ENCODE measurements around the gene SH3RF3. TPM values are rescaled to one million over a fixed set of nuclear protein-coding genes. Genes with fewer than 3 reads are reported as not detected.

Gene SH3RF3
- total RNA-seq, 6 donors from 2014 or later: 4.1 to 21.0 (median 8.0) TPM

- no peaks in the 10 kb centered on the region for H3K9me3 ChIP-seq
- no peak for DNase-seq
- no peak for ATAC-seq (ENCODE audit: low FRiP score in 2 of 2)
- WGBS, 2 donors: 88 to 97% methylated on average over 8 to 9 of the region's 10 CpGs
- peak overlapping the region in 2 of 4 donors; percentile 65 to 69 for H3K27ac ChIP-seq
- no peaks in the 10 kb centered on the region for H3K36me3 ChIP-seq
- no peak for TF ChIP-seq EP300 (IDR thresholded peaks at IDR 0.05)
- TF ChIP-seq CTCF (IDR thresholded peaks at IDR 0.05): no peak
- TF ChIP-seq POLR2AphosphoS5 (IDR thresholded peaks at IDR 0.05): no peak
- TF ChIP-seq POLR2A (IDR thresholded peaks at IDR 0.05): no peak
- peaks cover 28 to 53% (median 45%) of the 10 kb centered on the region in 4 donors for H3K4me1 ChIP-seq
- H3K4me3 ChIP-seq: no peak overlapping the region
- no peaks in the 10 kb centered on the region for H3K27me3 ChIP-seq
These were observed 84.0 kb downstream of the SH3RF3 start for GRCh38 chr2:109212836-109213563.

GRCh38 chr2:109213646-109214433 lies 84.8 kb downstream of the SH3RF3 start:
- H3K36me3 ChIP-seq: no peaks in the 10 kb centered on the region
- DNase-seq (peak in 1 of 2 donors; percentile 68), ATAC-seq (ENCODE audit: low FRiP score in 2 of 2) (peak; percentile 58 to 66)
- TF ChIP-seq POLR2A (IDR thresholded peaks at IDR 0.05) (peak in 1 of 4 donors; percentile 33), CTCF (IDR thresholded peaks at IDR 0.05) (no peak), EP300 (IDR thresholded peaks at IDR 0.05) (no peak), POLR2AphosphoS5 (IDR thresholded peaks at IDR 0.05) (peak; percentile 3 to 39)
- H3K4me3 ChIP-seq: no peak overlapping the region
- H3K9me3 ChIP-seq: no peaks in the 10 kb centered on the region
- peaks cover 33 to 59% (median 47%) of the 10 kb centered on the region in 4 donors for H3K4me1 ChIP-seq
- H3K27ac ChIP-seq: peak overlapping the region in 2 of 4 donors; percentile 65 to 69
- 46 to 54% methylated on average over 16 of the region's 16 CpGs for WGBS, 2 donors
- H3K27me3 ChIP-seq: no peaks in the 10 kb centered on the region

DNA sequence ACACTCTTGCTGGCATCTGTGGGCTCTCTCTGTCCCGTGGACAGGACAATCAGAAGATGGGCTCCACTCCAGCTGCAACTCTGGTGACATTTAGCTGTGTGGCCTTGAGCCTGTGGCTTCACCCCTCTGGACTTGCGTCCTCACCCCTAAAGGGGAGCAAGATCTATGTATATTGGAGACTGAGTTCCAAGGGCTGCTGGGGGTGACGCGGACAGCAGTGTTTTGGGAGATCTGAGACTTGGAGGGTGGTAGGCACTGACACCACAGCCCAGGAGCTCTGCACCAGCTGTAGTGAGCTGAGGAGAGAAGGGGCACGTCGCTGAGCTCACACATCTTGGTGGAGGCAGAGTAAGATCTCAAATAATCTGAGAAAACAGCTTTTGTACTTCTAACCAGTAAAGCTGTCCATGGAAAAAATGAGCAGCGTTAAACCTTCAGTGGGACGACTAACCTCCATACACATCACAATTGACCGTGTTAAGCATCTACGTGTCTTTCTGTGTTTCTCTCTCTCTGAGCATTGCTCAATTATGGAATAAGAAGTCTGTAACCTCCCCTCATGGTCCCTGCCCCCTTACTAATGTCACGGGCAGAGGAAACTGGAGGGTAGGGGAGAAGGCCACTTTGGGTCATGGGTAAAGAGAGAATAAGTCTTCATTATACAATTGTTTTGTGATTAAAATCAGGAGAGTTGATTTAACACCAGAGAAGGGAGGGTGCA lies 85.8 kb downstream of the SH3RF3 start:
- peak overlapping the region in 1 of 4 donors; percentile 69 for H3K27ac ChIP-seq
- peaks cover 29 to 53% (median 44%) of the 10 kb centered on the region in 4 donors for H3K4me1 ChIP-seq
- 80 to 82% methylated on average over 11 of the region's 11 CpGs for WGBS, 2 donors
- TF ChIP-seq EP300 (IDR thresholded peaks at IDR 0.05) (no peak), CTCF (IDR thresholded peaks at IDR 0.05) (no peak), POLR2AphosphoS5 (IDR thresholded peaks at IDR 0.05) (no peak), POLR2A (IDR thresholded peaks at IDR 0.05) (no peak)
- no peaks in the 10 kb centered on the region for H3K27me3 ChIP-seq
- H3K4me3 ChIP-seq: no peak overlapping the region
- ATAC-seq (ENCODE audit: low FRiP score in 2 of 2): no peak
- DNase-seq: no peak
- no peaks in the 10 kb centered on the region for H3K9me3 ChIP-seq
- no peaks in the 10 kb centered on the region for H3K36me3 ChIP-seq

DNA sequence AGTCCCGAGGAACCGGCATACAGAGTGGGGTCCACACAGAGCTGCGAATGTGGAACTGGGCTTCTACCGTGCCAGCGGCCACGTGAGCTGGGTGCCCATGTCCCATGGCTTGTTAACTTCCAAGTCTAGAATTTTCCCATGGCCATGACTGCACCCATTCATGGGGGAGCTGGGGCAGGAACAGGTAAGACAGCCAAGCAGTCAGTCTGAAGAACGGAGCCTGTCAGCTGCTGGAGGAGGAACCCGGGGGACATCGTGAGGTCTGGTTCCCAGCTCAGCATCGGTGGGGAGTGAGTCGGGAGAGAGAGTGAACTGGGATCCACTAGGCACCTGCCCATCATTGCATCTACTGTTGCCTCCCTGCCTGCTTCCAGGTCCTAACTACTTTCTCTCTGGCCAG lies 86.9 kb downstream of the SH3RF3 start:
- H3K27me3 ChIP-seq: no peaks in the 10 kb centered on the region
- peaks cover 29 to 52% (median 38%) of the 10 kb centered on the region in 4 donors for H3K4me1 ChIP-seq
- no peaks in the 10 kb centered on the region for H3K9me3 ChIP-seq
- no peak for ATAC-seq (ENCODE audit: low FRiP score in 2 of 2)
- WGBS, 2 donors: 92 to 96% methylated on average over 7 to 11 of the region's 11 CpGs
- no peak for DNase-seq
- TF ChIP-seq POLR2A (IDR thresholded peaks at IDR 0.05) (no peak), CTCF (IDR thresholded peaks at IDR 0.05) (no peak), EP300 (IDR thresholded peaks at IDR 0.05) (no peak), POLR2AphosphoS5 (IDR thresholded peaks at IDR 0.05) (no peak)
- no peak overlapping the region for H3K4me3 ChIP-seq
- H3K27ac ChIP-seq: no peak overlapping the region
- no peaks in the 10 kb centered on the region for H3K36me3 ChIP-seq

All from upper lobe of left lung (tissue), 6 donors.